K562 (cell line): ENCODE measurements around the gene ATP6V0A1. TPM values are rescaled to one million over a fixed set of nuclear protein-coding genes. Genes with fewer than 3 reads are reported as not detected.
A peak's percentile ranks its signal among the peaks of the same experiment; 100 is the strongest.

Source experiments
- CCNT2 ChIP-seq: IDR thresholded peaks from 2 replicates; pipeline ENCODE4 v1.6.1; 2011; ENCODE audit warnings: borderline replicate concordance, low read depth, mild to moderate bottlenecking, moderate library complexity, mixed read lengths, low read length; ENCODE audit not compliant: insufficient read length; ENCODE audit errors: extremely low read depth
- EHMT2 ChIP-seq: fragments of 450-650 bp; IDR thresholded peaks from 2 replicates; pipeline ENCODE4 v1.6.1; 2018; ENCODE audit warnings: antibody characterized with exemption
- FOXP1 ChIP-seq: sonication (generic); formaldehyde crosslinking; IDR thresholded peaks from 2 replicates; pipeline ENCODE4 v1.8.0; 2022; ENCODE audit warnings: mild to moderate bottlenecking, missing genetic modification reagents
- HEY1 ChIP-seq: fragments of 250-450 bp; sonication (Bioruptor Pico); IDR thresholded peaks from 2 replicates; pipeline ENCODE4 v1.5.0; 2020; ENCODE audit warnings: mild to moderate bottlenecking, moderate library complexity, borderline replicate concordance
- HNRNPL ChIP-seq: fragments of 200-400 bp; formaldehyde crosslinking; IDR thresholded peaks from 2 replicates; pipeline ENCODE4 v1.6.1; 2017; ENCODE audit warnings: low read depth, mild to moderate bottlenecking, low read length
- ILF3 ChIP-seq: fragments of 450-650 bp; IDR thresholded peaks from 2 replicates; pipeline ENCODE4 v1.6.1; 2018; ENCODE audit warnings: antibody characterized with exemption, mild to moderate bottlenecking, moderate library complexity, borderline replicate concordance
- ILK ChIP-seq: fragments of 450-650 bp; IDR thresholded peaks from 2 replicates; pipeline ENCODE4 v1.6.1; 2016; ENCODE audit warnings: missing genetic modification characterization, low read depth, mild to moderate bottlenecking, missing compliant biosample characterization, moderate library complexity, borderline replicate concordance
- KDM5B ChIP-seq: fragments of 200-600 bp; sonication (generic); IDR thresholded peaks from 2 replicates; pipeline ENCODE4 v1.6.1; 2012; ENCODE audit warnings: low read depth, mild to moderate bottlenecking, moderate library complexity, low read length, control low read depth, inconsistent platforms; ENCODE audit not compliant: insufficient replicate concordance
- NCOR1 ChIP-seq: fragments of 450-650 bp; IDR thresholded peaks from 2 replicates; pipeline ENCODE4 v1.6.1; 2016; ENCODE audit warnings: mild to moderate bottlenecking, moderate library complexity
- PPARD ChIP-seq: fragments of 250-450 bp; sonication (Bioruptor Pico); IDR thresholded peaks from 2 replicates; pipeline ENCODE4 v1.8.0; 2022; ENCODE audit warnings: inconsistent platforms, mild to moderate bottlenecking, moderate library complexity
- TCFL5 ChIP-seq: fragments of 250-450 bp; sonication (Bioruptor Pico); conservative IDR thresholded peaks from 2 replicates; pipeline ENCODE4 v1.6.1; 2021; ENCODE audit warnings: mild to moderate bottlenecking, moderate library complexity, matching md5 sums
- ZFP1 ChIP-seq: fragments of 450-650 bp; formaldehyde crosslinking; IDR thresholded peaks from 2 replicates; pipeline ENCODE4 v1.4.0; 2020; ENCODE audit warnings: mild to moderate bottlenecking, mixed read lengths
- ZKSCAN8 ChIP-seq: fragments of 200-800 bp; sonication (Bioruptor generic); IDR thresholded peaks from 2 replicates; pipeline ENCODE4 v1.6.1; 2016; ENCODE audit warnings: missing genetic modification characterization, missing compliant biosample characterization
- ZNF224 ChIP-seq: sonication (generic); formaldehyde crosslinking; IDR thresholded peaks from 2 replicates; pipeline ENCODE4 v1.8.0; 2022; ENCODE audit warnings: mild to moderate bottlenecking, missing genetic modification reagents
- ZNF232 ChIP-seq: sonication (generic); formaldehyde crosslinking; IDR thresholded peaks from 2 replicates; pipeline ENCODE4 v1.8.0; 2022; ENCODE audit warnings: mild to moderate bottlenecking, missing genetic modification reagents
- ZNF584 ChIP-seq: fragments of 200-800 bp; sonication (Bioruptor generic); IDR thresholded peaks from 2 replicates; pipeline ENCODE4 v1.6.1; 2016; ENCODE audit warnings: low read depth, mild to moderate bottlenecking, missing genetic modification characterization, missing compliant biosample characterization
- polyA plus RNA-seq, 8 experiments: library from polyadenylated mRNA; depleted of rRNA in 4 of 8; stranded (reverse) in 5 of 8; unstranded in 3 of 8; fragments of >200 nt; fragmentation: Nextera tagmentation in 2 of 8; fragmentation: Illumina TruSeq in 1 of 8; extraction: Ambion mirVana in 2 of 8; extraction: Trizol in 1 of 8; gene quantifications; 2 replicates each; pipeline versions ENCODE4 v1.2.1 to v1.2.3, GENCODE V29; 2011 to 2014; ENCODE audit warnings: inconsistent platforms in 1 of 8, missing spikeins in 1 of 8
- total RNA-seq, 7 experiments: library from RNA; depleted of rRNA in 6 of 7; stranded (reverse); fragments of >200 nt in 6 of 7; fragmentation: Illumina TruSeq in 2 of 7; extraction: Trizol in 2 of 7; gene quantifications; 2 replicates each; pipeline versions ENCODE4 v1.2.1 to v1.2.3, GENCODE V29; 2011 to 2021; ENCODE audit warnings: low replicate concordance in 1 of 7
- TF ChIP-seq, protein P1 (sequence below): fragments of 450-650 bp; IDR thresholded peaks from 2 replicates; pipeline ENCODE4 v1.7.1; 2018; ENCODE audit warnings: mild to moderate bottlenecking, low read depth; ENCODE audit not compliant: partially characterized antibody
- TF ChIP-seq, protein P2 (sequence below): fragments of 450-650 bp; IDR thresholded peaks from 2 replicates; pipeline ENCODE4 v1.6.1; 2017; ENCODE audit warnings: antibody characterized with exemption, mild to moderate bottlenecking
- TF ChIP-seq, protein P3 (sequence below): fragments of 450-650 bp; IDR thresholded peaks from one replicate; pipeline ENCODE4 v1.6.1; 2018; ENCODE audit warnings: mild to moderate bottlenecking, moderate library complexity; ENCODE audit not compliant: partially characterized antibody

Gene ATP6V0A1
- total and polyA plus RNA-seq, 9 of the 15 experiments (the other 6 are each of a cell fraction or from before 2014, with no cell fraction given), result 11.8 to 158 (median 75.5) TPM

DNA sequence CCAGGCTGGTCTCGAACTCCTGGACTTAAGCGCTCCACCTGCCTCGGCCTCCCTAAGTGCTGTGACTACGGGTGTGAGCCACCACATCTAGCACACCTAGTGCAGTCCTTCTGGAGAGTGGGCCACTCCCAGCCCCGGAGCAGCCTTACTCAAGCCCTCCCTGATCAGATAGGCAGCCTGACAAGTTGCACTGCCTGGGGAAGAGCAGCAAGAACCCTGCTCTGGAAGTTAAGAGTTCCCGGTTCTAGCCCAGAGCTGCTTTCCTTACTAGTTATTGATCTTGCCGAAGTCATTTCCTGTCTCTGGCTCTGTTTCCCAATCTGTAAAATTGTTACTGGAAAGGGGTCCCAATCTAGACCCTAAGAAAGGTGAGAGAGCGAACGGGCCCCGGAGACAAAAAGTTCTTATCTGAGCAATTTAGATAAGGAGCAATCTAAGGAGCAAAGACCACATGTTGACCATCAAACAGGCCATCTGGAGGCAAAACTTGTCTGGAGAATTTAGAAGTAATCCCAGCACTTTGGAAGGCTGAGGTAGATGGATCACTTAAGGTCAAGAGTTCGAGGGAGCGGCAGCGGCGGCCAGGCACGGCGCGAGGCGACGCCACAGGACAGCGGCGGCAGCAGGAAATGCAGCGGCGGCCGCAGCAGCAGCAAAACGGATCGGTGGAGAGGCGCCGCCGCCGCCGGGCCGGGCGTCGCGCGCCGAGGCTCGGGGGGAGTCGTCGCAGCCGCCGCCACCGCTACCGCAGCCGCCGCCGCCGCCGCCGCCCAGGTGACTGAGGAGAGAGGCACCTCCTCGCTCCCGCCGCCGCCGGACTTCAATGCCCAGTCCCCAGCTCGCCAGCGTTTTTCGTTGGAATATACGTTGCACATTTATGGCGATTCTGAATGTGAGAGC lies 73.0 kb downstream of the ATP6V0A1 start (continued):
- TF ChIP-seq EHMT2, result no peak
- TF ChIP-seq, protein P1, sequence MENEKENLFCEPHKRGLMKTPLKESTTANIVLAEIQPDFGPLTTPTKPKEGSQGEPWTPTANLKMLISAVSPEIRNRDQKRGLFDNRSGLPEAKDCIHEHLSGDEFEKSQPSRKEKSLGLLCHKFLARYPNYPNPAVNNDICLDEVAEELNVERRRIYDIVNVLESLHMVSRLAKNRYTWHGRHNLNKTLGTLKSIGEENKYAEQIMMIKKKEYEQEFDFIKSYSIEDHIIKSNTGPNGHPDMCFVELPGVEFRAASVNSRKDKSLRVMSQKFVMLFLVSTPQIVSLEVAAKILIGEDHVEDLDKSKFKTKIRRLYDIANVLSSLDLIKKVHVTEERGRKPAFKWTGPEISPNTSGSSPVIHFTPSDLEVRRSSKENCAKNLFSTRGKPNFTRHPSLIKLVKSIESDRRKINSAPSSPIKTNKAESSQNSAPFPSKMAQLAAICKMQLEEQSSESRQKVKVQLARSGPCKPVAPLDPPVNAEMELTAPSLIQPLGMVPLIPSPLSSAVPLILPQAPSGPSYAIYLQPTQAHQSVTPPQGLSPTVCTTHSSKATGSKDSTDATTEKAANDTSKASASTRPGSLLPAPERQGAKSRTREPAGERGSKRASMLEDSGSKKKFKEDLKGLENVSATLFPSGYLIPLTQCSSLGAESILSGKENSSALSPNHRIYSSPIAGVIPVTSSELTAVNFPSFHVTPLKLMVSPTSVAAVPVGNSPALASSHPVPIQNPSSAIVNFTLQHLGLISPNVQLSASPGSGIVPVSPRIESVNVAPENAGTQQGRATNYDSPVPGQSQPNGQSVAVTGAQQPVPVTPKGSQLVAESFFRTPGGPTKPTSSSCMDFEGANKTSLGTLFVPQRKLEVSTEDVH, result no peak
- no peak for TF ChIP-seq ZNF224 (CRISPR knock-in tag)
- no peak for TF ChIP-seq HEY1
- no peak for TF ChIP-seq PPARD
- TF ChIP-seq HNRNPL, result no peak
- no peak for TF ChIP-seq ZKSCAN8 (CRISPR knock-in tag)
- peak; percentile 65 for TF ChIP-seq NCOR1
- no peak for TF ChIP-seq ZFP1 (CRISPR knock-in tag)
- no peak for TF ChIP-seq ZNF232 (CRISPR knock-in tag)
- no peak for TF ChIP-seq ILK
- TF ChIP-seq TCFL5 (CRISPR knock-in tag), result no peak
- TF ChIP-seq ZNF584 (CRISPR knock-in tag), result no peak
- TF ChIP-seq, protein P2, sequence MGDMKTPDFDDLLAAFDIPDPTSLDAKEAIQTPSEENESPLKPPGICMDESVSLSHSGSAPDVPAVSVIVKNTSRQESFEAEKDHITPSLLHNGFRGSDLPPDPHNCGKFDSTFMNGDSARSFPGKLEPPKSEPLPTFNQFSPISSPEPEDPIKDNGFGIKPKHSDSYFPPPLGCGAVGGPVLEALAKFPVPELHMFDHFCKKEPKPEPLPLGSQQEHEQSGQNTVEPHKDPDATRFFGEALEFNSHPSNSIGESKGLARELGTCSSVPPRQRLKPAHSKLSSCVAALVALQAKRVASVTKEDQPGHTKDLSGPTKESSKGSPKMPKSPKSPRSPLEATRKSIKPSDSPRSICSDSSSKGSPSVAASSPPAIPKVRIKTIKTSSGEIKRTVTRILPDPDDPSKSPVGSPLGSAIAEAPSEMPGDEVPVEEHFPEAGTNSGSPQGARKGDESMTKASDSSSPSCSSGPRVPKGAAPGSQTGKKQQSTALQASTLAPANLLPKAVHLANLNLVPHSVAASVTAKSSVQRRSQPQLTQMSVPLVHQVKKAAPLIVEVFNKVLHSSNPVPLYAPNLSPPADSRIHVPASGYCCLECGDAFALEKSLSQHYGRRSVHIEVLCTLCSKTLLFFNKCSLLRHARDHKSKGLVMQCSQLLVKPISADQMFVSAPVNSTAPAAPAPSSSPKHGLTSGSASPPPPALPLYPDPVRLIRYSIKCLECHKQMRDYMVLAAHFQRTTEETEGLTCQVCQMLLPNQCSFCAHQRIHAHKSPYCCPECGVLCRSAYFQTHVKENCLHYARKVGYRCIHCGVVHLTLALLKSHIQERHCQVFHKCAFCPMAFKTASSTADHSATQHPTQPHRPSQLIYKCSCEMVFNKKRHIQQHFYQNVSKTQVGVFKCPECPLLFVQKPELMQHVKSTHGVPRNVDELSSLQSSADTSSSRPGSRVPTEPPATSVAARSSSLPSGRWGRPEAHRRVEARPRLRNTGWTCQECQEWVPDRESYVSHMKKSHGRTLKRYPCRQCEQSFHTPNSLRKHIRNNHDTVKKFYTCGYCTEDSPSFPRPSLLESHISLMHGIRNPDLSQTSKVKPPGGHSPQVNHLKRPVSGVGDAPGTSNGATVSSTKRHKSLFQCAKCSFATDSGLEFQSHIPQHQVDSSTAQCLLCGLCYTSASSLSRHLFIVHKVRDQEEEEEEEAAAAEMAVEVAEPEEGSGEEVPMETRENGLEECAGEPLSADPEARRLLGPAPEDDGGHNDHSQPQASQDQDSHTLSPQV, result peak; percentile 52; the same call in 1 of the 2 replicates
- no peak for TF ChIP-seq ILF3
- no peak for TF ChIP-seq KDM5B
- TF ChIP-seq, protein P3, sequence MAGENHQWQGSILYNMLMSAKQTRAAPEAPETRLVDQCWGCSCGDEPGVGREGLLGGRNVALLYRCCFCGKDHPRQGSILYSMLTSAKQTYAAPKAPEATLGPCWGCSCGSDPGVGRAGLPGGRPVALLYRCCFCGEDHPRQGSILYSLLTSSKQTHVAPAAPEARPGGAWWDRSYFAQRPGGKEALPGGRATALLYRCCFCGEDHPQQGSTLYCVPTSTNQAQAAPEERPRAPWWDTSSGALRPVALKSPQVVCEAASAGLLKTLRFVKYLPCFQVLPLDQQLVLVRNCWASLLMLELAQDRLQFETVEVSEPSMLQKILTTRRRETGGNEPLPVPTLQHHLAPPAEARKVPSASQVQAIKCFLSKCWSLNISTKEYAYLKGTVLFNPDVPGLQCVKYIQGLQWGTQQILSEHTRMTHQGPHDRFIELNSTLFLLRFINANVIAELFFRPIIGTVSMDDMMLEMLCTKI, result no peak
- TF ChIP-seq FOXP1, result no peak
- TF ChIP-seq CCNT2, result peak; percentile 82
